ENCODE measurements around the gene TNRC18. TPM values are rescaled to one million over a fixed set of nuclear protein-coding genes. Genes with fewer than 3 reads are reported as not detected.
"Not testable (repeated sequence)": the region's sequence is repeated elsewhere in the genome, so short reads cannot be mapped to it uniquely, and the experiment has no call there.

The TNRC18 gene
- polyA plus RNA-seq, 4 donors: 5.4 to 89.8 (median 29.2) TPM

DNA sequence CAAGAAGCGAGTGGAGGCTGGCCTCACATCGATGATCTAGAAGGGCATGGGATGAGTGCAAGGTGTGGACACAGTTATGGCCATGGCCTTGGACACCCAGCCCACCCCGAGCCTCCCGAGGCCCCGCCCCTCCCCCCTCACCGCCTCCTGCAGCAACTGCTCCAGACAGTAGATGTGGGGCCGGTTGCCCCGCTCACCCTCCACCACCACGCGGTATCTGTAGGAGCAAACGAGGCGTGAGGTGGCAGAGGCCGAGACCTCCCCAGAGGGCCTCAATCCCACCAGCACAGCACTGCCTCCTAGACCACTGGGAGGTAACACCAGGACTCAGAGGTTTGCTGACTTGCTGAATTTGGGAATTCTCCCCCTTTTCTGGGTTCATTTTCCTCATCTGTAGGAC is 103.2 kb downstream of the TNRC18 start:
- Histone ChIP-seq H3K27ac (ENCODE audit: low read depth in 1 of 3, low read length in 2 of 3) (no peak overlapping the region), H3K36me3 (ENCODE audit: control insufficient read depth in 3 of 3, insufficient read depth in 2 of 3, low read depth in 1 of 3, low read length in 3 of 3) (peaks cover 0 to 86% (median 14%) of the 10 kb centered on the region in 3 donors), H3K4me1 (ENCODE audit: control insufficient read depth in 3 of 3, insufficient read depth in 2 of 3, low read depth in 1 of 3, low read length in 2 of 3) (no peaks in the 10 kb centered on the region), H3K9me3 (ENCODE audit: control insufficient read depth in 2 of 2, insufficient read depth in 1 of 2, low read depth in 1 of 2, low read length in 1 of 2) (peaks cover 0 to 9% of the 10 kb centered on the region in 2 donors), H3K27me3 (ENCODE audit: control insufficient read depth in 3 of 3, insufficient read depth in 3 of 3, low read length in 3 of 3) (no peaks in the 10 kb centered on the region), H3K4me3 (ENCODE audit: low read depth in 1 of 3, low read length in 3 of 3) (no peak overlapping the region)
- FAIRE-seq (no peak), DNase-seq (no peak)
- 96 to 100% (median 99%) methylated on average over 12 to 13 of the region's 13 CpGs for WGBS, 3 donors

DNA sequence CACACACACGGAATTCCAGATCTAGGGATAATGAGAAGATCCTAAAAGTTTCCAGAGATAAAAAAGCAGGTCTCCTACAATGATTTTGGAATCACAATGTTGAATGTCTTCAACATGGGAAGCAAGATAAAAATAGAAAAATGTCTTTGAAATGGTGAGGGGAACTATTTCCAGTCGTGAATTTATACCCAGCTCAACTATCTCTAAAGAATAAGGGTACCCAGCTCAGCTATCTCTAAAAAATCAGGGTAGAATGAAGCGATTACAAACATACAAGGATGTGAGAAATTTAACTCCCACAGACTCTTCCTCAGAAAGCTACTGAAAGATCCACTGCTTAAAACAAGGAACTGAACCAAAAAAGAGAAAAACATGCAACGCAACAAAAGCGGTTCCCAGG is 105.0 kb downstream of the TNRC18 start:
- 96 to 98% (median 97%) methylated on average over 5 of the region's 5 CpGs for WGBS, 3 donors
- not testable (repeated sequence) for H3K4me1 ChIP-seq (ENCODE audit: control insufficient read depth in 3 of 3, insufficient read depth in 2 of 3, low read depth in 1 of 3, low read length in 2 of 3); H3K9me3 ChIP-seq (ENCODE audit: control insufficient read depth in 2 of 2, insufficient read depth in 1 of 2, low read depth in 1 of 2, low read length in 1 of 2); FAIRE-seq; DNase-seq; H3K27me3 ChIP-seq (ENCODE audit: control insufficient read depth in 3 of 3, insufficient read depth in 3 of 3, low read length in 3 of 3); H3K4me3 ChIP-seq (ENCODE audit: low read depth in 1 of 3, low read length in 3 of 3); H3K27ac ChIP-seq (ENCODE audit: low read depth in 1 of 3, low read length in 2 of 3)
- peaks cover under 1 to 86% (median 11%) of the 10 kb centered on the region in 3 donors for H3K36me3 ChIP-seq (ENCODE audit: control insufficient read depth in 3 of 3, insufficient read depth in 2 of 3, low read depth in 1 of 3, low read length in 3 of 3)

DNA sequence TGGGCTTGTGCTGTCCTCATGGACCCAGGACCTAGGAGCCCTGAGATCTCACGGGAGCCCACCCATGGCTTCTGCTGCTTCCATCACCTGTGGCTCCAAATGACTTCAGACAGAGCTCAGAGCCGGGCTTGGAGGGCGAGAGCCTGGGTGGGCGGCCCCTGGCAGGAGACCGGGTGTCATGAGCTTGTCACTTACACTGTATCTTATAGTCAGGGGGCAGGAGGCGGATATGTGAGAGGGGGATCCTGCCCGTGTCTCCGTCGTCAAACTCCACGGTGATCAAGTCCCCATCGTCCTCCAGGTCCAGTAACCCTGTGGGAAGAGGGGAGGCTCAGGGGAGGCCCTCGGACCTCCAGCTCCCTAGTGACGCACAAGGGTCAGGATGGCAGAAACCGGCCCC is 107.9 kb downstream of the TNRC18 start:
- Histone ChIP-seq H3K36me3 (ENCODE audit: control insufficient read depth in 3 of 3, insufficient read depth in 2 of 3, low read depth in 1 of 3, low read length in 3 of 3) (peaks cover 3 to 81% (median 12%) of the 10 kb centered on the region in 3 donors), H3K27ac (ENCODE audit: low read depth in 1 of 3, low read length in 2 of 3) (no peak overlapping the region), H3K27me3 (ENCODE audit: control insufficient read depth in 3 of 3, insufficient read depth in 3 of 3, low read length in 3 of 3) (no peaks in the 10 kb centered on the region), H3K9me3 (ENCODE audit: control insufficient read depth in 2 of 2, insufficient read depth in 1 of 2, low read depth in 1 of 2, low read length in 1 of 2) (peaks cover 0 to 9% of the 10 kb centered on the region in 2 donors), H3K4me1 (ENCODE audit: control insufficient read depth in 3 of 3, insufficient read depth in 2 of 3, low read depth in 1 of 3, low read length in 2 of 3) (no peaks in the 10 kb centered on the region), H3K4me3 (ENCODE audit: low read depth in 1 of 3, low read length in 3 of 3) (no peak overlapping the region)
- WGBS, 3 donors: 97 to 99% (median 97%) methylated on average over 14 of the region's 14 CpGs
- FAIRE-seq (no peak), DNase-seq (no peak)

DNA sequence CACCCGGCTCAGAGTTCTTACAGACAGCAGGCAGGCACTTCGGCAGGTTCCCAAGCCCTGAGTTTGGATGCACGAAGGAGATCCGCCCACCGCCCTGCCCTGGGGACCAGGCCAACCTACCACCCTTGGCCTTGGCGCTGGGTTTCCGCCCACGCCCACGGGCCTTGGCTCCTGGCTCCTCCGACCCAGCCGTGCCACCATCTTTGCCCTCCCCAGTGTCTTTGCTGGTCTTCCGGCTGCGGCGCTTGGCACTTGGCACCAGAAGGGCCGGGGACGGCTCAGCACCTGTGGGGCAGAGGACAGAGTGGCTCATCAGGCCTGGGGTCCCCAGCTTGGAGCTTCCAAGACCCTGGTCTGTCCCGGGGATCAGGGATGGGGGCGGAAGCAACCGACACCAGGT is 108.8 kb downstream of the TNRC18 start:
- 90 to 96% (median 91%) methylated on average over 16 to 19 of the region's 19 CpGs for WGBS, 3 donors
- DNase-seq (no peak), FAIRE-seq (no peak)
- Histone ChIP-seq H3K4me1 (ENCODE audit: control insufficient read depth in 3 of 3, insufficient read depth in 2 of 3, low read depth in 1 of 3, low read length in 2 of 3) (no peaks in the 10 kb centered on the region), H3K9me3 (ENCODE audit: control insufficient read depth in 2 of 2, insufficient read depth in 1 of 2, low read depth in 1 of 2, low read length in 1 of 2) (peaks cover 0 to 7% of the 10 kb centered on the region in 2 donors), H3K27me3 (ENCODE audit: control insufficient read depth in 3 of 3, insufficient read depth in 3 of 3, low read length in 3 of 3) (no peaks in the 10 kb centered on the region), H3K27ac (ENCODE audit: low read depth in 1 of 3, low read length in 2 of 3) (no peak overlapping the region), H3K36me3 (ENCODE audit: control insufficient read depth in 3 of 3, insufficient read depth in 2 of 3, low read depth in 1 of 3, low read length in 3 of 3) (peaks cover 3 to 78% (median 11%) of the 10 kb centered on the region in 3 donors), H3K4me3 (ENCODE audit: low read depth in 1 of 3, low read length in 3 of 3) (no peak overlapping the region)

DNA sequence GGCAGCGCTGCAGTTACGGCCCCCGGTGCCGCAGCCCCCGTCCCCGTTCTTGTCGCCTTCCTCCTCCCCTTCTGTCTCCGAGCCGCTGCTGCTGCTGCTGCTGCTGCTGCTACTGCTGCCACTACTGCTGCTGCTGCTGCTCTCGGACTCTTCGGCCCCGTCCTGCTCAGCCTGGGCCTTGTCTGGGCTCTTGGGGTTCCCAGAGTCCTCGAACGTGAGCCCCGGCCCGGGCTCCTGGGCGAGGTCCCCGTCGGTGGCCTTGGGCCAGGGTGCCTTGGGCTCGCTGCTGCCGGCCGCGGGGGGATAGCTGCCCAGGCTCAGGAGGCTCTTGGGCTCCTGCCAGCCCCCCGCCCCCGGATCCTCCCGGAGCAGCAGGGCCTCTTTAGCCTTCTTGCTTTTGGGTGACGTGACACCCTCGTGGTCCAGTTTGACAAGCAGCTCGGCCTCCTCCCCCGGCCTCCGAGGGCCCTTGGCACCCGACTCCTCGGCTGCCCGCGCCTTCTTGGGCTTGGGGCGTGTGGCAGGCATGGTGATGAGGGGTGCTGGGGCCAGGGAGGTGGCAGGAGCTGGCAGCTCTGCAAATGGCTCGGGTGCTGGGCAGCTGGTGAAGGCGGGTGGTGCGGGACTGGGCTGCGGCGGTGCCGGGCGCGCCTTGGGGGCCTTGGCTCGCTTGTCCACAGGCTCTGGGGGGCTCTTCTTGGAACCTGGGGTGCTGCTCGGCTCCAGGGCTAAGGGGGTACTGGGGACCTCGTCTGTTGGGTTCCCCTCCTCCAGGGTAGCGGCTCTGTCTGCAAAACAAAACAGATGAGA is 110.4 kb downstream of the TNRC18 start:
- H3K27me3 ChIP-seq (ENCODE audit: control insufficient read depth in 3 of 3, insufficient read depth in 3 of 3, low read length in 3 of 3); DNase-seq; FAIRE-seq; H3K4me3 ChIP-seq (ENCODE audit: low read depth in 1 of 3, low read length in 3 of 3); H3K9me3 ChIP-seq (ENCODE audit: control insufficient read depth in 2 of 2, insufficient read depth in 1 of 2, low read depth in 1 of 2, low read length in 1 of 2); H3K4me1 ChIP-seq (ENCODE audit: control insufficient read depth in 3 of 3, insufficient read depth in 2 of 3, low read depth in 1 of 3, low read length in 2 of 3); H3K27ac ChIP-seq (ENCODE audit: low read depth in 1 of 3, low read length in 2 of 3): not testable (repeated sequence)
- peaks cover 3 to 77% (median 11%) of the 10 kb centered on the region in 3 donors for H3K36me3 ChIP-seq (ENCODE audit: control insufficient read depth in 3 of 3, insufficient read depth in 2 of 3, low read depth in 1 of 3, low read length in 3 of 3)
- WGBS, 3 donors: 83 to 88% (median 86%) methylated on average over 32 to 48 of the region's 48 CpGs

DNA sequence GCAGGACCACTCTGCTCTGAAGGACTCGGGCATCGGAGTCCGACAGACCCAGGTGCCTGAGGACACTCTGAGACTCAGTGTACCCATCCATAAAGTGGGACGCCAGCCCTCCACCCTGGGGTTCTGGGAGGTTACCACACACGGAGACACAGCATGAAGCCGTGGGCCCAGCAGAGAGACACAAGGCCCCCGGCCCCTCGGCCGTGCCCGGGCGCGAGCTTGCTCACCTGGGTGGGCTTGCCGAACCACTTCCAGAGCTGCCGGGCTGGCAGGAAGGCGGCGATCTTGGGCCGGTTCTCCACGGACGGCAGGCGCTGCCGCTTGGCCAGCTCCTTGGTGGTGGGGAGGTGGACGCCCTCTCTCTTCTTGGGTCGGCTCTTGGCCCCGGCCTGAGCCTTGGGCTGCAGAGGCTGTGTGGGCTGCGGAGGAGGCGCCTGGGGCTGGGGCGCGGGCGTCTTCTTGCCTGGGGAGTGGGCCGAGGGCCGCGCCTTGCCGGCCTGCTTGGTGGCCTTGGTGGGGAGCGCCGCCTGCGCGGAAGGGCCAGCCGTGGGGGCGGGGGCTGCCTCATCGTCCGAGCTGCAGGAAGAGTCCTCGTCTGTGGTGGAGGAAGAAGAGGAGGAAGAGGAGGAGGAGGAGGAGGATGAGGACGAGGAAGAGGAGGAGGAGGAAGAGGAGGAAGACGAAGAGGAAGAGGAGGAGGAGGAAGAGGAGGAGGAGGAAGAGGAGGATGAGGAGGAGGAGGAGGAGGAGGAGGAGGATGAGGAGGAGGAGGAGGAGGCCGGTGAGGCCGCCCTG is 111.2 kb downstream of the TNRC18 start:
- H3K4me1 ChIP-seq (ENCODE audit: control insufficient read depth in 3 of 3, insufficient read depth in 2 of 3, low read depth in 1 of 3, low read length in 2 of 3); H3K9me3 ChIP-seq (ENCODE audit: control insufficient read depth in 2 of 2, insufficient read depth in 1 of 2, low read depth in 1 of 2, low read length in 1 of 2); H3K4me3 ChIP-seq (ENCODE audit: low read depth in 1 of 3, low read length in 3 of 3); H3K27me3 ChIP-seq (ENCODE audit: control insufficient read depth in 3 of 3, insufficient read depth in 3 of 3, low read length in 3 of 3); DNase-seq; FAIRE-seq; H3K27ac ChIP-seq (ENCODE audit: low read depth in 1 of 3, low read length in 2 of 3): not testable (repeated sequence)
- peaks cover 3 to 81% (median 15%) of the 10 kb centered on the region in 3 donors for H3K36me3 ChIP-seq (ENCODE audit: control insufficient read depth in 3 of 3, insufficient read depth in 2 of 3, low read depth in 1 of 3, low read length in 3 of 3)
- 91 to 95% (median 95%) methylated on average over 26 to 42 of the region's 46 CpGs for WGBS, 3 donors

DNA sequence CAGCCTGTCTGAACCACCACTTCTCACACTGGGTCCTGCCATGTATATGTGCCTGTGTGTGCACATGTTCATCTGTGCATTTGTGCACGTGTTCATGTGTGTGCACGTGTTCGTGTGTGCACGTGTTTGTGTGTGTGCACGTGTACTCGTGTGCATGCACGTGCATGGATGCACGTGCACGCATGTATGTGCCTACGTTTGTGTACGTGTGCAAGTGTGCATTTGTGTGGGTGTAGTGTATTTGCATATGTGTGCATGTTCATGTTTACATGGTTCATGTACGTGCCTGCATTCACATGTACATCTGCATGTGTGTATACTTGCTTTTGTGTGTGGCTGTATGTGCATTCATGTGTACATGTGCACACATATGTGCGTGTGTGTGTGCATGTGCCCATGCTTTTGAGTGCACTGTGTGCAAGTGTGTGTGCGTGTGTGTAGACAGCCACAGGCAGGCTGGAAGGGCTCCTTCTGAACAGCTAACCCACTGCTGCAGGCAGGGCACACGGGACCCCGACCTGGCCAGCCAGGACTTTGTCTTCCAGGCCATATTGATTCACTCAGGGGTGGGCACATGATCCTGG is 112.7 kb downstream of the TNRC18 start:
- 90 to 96% (median 93%) methylated on average over 16 of the region's 16 CpGs for WGBS, 3 donors
- FAIRE-seq (no peak), DNase-seq (no peak)
- Histone ChIP-seq H3K4me3 (ENCODE audit: low read depth in 1 of 3, low read length in 3 of 3) (no peak overlapping the region), H3K36me3 (ENCODE audit: control insufficient read depth in 3 of 3, insufficient read depth in 2 of 3, low read depth in 1 of 3, low read length in 3 of 3) (peaks cover 3 to 80% (median 15%) of the 10 kb centered on the region in 3 donors), H3K27me3 (ENCODE audit: control insufficient read depth in 3 of 3, insufficient read depth in 3 of 3, low read length in 3 of 3) (no peaks in the 10 kb centered on the region), H3K9me3 (ENCODE audit: control insufficient read depth in 2 of 2, insufficient read depth in 1 of 2, low read depth in 1 of 2, low read length in 1 of 2) (no peaks in the 10 kb centered on the region), H3K27ac (ENCODE audit: low read depth in 1 of 3, low read length in 2 of 3) (no peak overlapping the region), H3K4me1 (ENCODE audit: control insufficient read depth in 3 of 3, insufficient read depth in 2 of 3, low read depth in 1 of 3, low read length in 2 of 3) (no peaks in the 10 kb centered on the region)

DNA sequence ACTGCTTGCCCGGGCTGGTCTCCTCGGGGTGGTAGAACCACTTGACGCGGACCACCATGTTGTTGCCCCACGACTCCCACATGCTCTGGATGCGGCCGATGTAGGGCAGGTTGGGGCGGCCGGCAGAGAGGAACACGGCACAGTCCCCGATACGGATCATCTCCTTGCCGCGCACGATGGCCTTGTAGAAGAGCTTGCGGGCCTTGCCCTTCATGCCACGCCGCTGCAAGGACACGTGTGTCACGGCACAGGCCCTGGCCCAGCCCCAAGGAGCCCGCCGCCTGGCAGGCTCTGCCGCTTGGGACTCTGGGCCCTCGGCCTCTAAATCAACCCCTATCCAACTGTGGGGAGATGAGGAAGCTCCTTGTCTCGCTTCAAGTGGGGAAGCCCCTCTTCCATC is 114.5 kb downstream of the TNRC18 start:
- H3K36me3 ChIP-seq (ENCODE audit: control insufficient read depth in 3 of 3, insufficient read depth in 2 of 3, low read depth in 1 of 3, low read length in 3 of 3): peaks cover 3 to 66% (median 13%) of the 10 kb centered on the region in 3 donors
- 94 to 96% (median 95%) methylated on average over 19 to 25 of the region's 25 CpGs for WGBS, 3 donors
- no peak for FAIRE-seq

More for the DNA sequence above, 114.5 kb downstream of the TNRC18 start:
- Histone ChIP-seq H3K27ac (ENCODE audit: low read depth in 1 of 3, low read length in 2 of 3) (no peak overlapping the region), H3K9me3 (ENCODE audit: control insufficient read depth in 2 of 2, insufficient read depth in 1 of 2, low read depth in 1 of 2, low read length in 1 of 2) (no peaks in the 10 kb centered on the region), H3K27me3 (ENCODE audit: control insufficient read depth in 3 of 3, insufficient read depth in 3 of 3, low read length in 3 of 3) (no peaks in the 10 kb centered on the region), H3K4me1 (ENCODE audit: control insufficient read depth in 3 of 3, insufficient read depth in 2 of 3, low read depth in 1 of 3, low read length in 2 of 3) (no peaks in the 10 kb centered on the region), H3K4me3 (ENCODE audit: low read depth in 1 of 3, low read length in 3 of 3) (no peak overlapping the region)
- DNase-seq: no peak

Data from small intestine (tissue), 7 donors.